Peyer's patch (tissue), 4 donors: Measurements from ENCODE around the gene MEF2C. TPM values are rescaled to one million over a fixed set of nuclear protein-coding genes. Genes with fewer than 3 reads are reported as not detected.

ENCODE experiments used
- DNase-seq, 3 donors: peaks; one replicate each; pipeline ENCODE4 v3.0.0-alpha.2; 2017 to 2019
- H3K27ac ChIP-seq, 4 donors: fragments of 200-600 bp; sonication (generic); one replicate each; pipeline ENCODE4 v1.5.1; 2016 to 2019
- H3K27me3 ChIP-seq, 2 donors: fragments of 200-600 bp; sonication (generic); one replicate each; pipeline ENCODE4 v1.5.1; 2019
- H3K36me3 ChIP-seq, 3 donors: fragments of 200-600 bp; sonication (generic); one replicate each; pipeline ENCODE4 v1.5.1; 2016 to 2019
- H3K4me1 ChIP-seq, 4 donors: fragments of 200-600 bp; sonication (generic); one replicate each; pipeline ENCODE4 v1.5.1; 2016 to 2019
- H3K4me3 ChIP-seq, 4 donors: fragments of 200-600 bp; sonication (generic); 1 replicate in 3 of 4; 2 replicates in 1 of 4; pipeline ENCODE4 v1.5.1; 2016 to 2019; ENCODE audit warnings: mild to moderate bottlenecking in 1 of 4
- H3K9me3 ChIP-seq, 4 donors: fragments of 200-600 bp; sonication (generic); one replicate each; pipeline ENCODE4 v1.5.1; 2016 to 2019; ENCODE audit warnings: mild to moderate bottlenecking in 1 of 4
- CTCF ChIP-seq, 6 experiments: fragments of 450-650 bp in 4 of 6; fragments of 200-600 bp in 2 of 6; sonication (generic) in 1 of 6; IDR thresholded peaks; one replicate each; pipeline ENCODE4 v1.5.1; 2017 to 2019; ENCODE audit warnings: antibody characterized with exemption in 6 of 6, mild to moderate bottlenecking in 3 of 6, moderate library complexity in 1 of 6
- POLR2A ChIP-seq, 2 donors: fragments of 450-650 bp; IDR thresholded peaks; one replicate each; pipeline ENCODE4 v1.5.1; 2017; ENCODE audit warnings: antibody characterized with exemption in 2 of 2, mild to moderate bottlenecking in 2 of 2, moderate library complexity in 2 of 2
- total RNA-seq, 4 donors: library from RNA; depleted of rRNA; stranded (reverse); fragments of >200 nt; gene quantifications; one replicate each; pipeline ENCODE4 v1.1.0, GENCODE V29; 2016

The MEF2C gene
- total RNA-seq, 4 donors from 2014 or later = 5.4 to 137 (median 14.4) TPM

GRCh38 chr5:88748666-88749065 lies 134.3 kb downstream of the MEF2C start:
- no peak for DNase-seq
- no peak for TF ChIP-seq POLR2A (IDR thresholded peaks at IDR 0.05)
- TF ChIP-seq CTCF (IDR thresholded peaks at IDR 0.05) = no peak
- Histone ChIP-seq H3K4me1 (no peaks in the 10 kb centered on the region), H3K9me3 (no peaks in the 10 kb centered on the region), H3K4me3 (no peak overlapping the region), H3K36me3 (no peaks in the 10 kb centered on the region), H3K27ac (no peak overlapping the region), H3K27me3 (no peaks in the 10 kb centered on the region)

GRCh38 chr5:88746438-88746882 lies 136.5 kb downstream of the MEF2C start:
- Histone ChIP-seq H3K9me3 (no peaks in the 10 kb centered on the region), H3K4me3 (no peak overlapping the region), H3K36me3 (no peaks in the 10 kb centered on the region), H3K27ac (no peak overlapping the region), H3K4me1 (no peaks in the 10 kb centered on the region), H3K27me3 (no peaks in the 10 kb centered on the region)
- no peak for TF ChIP-seq POLR2A (IDR thresholded peaks at IDR 0.05)
- TF ChIP-seq CTCF (IDR thresholded peaks at IDR 0.05) = no peak
- no peak for DNase-seq

GRCh38 chr5:88745093-88745696 lies 137.8 kb downstream of the MEF2C start:
- Histone ChIP-seq H3K9me3 (no peaks in the 10 kb centered on the region), H3K36me3 (no peaks in the 10 kb centered on the region), H3K4me3 (no peak overlapping the region), H3K4me1 (no peaks in the 10 kb centered on the region), H3K27me3 (no peaks in the 10 kb centered on the region), H3K27ac (no peak overlapping the region)
- TF ChIP-seq POLR2A (IDR thresholded peaks at IDR 0.05) (no peak), CTCF (IDR thresholded peaks at IDR 0.05) (no peak)
- DNase-seq = no peak

- Histone ChIP-seq H3K4me3 (no peak overlapping the region), H3K27me3 (no peaks in the 10 kb centered on the region), H3K4me1 (no peaks in the 10 kb centered on the region), H3K36me3 (no peaks in the 10 kb centered on the region), H3K27ac (no peak overlapping the region), H3K9me3 (no peaks in the 10 kb centered on the region)
- TF ChIP-seq POLR2A (IDR thresholded peaks at IDR 0.05) (no peak), CTCF (IDR thresholded peaks at IDR 0.05) (no peak)
- no peak for DNase-seq
Measured at GRCh38 chr5:88743231-88743834, 139.7 kb downstream of the MEF2C start.

- no peaks in the 10 kb centered on the region for H3K36me3 ChIP-seq
- H3K27ac ChIP-seq = no peak overlapping the region
- DNase-seq = no peak
- no peak overlapping the region for H3K4me3 ChIP-seq
- no peaks in the 10 kb centered on the region for H3K27me3 ChIP-seq
- TF ChIP-seq POLR2A (IDR thresholded peaks at IDR 0.05) (no peak), CTCF (IDR thresholded peaks at IDR 0.05) (no peak)
- no peaks in the 10 kb centered on the region for H3K9me3 ChIP-seq
- no peaks in the 10 kb centered on the region for H3K4me1 ChIP-seq
Measured at GRCh38 chr5:88741964-88742363, 141.0 kb downstream of the MEF2C start.
